Loucy (cell line): ENCODE measurements around the gene TAS2R19.

Experiments
- CTCF ChIP-seq: fragments of 200-600 bp; sonication (generic); conservative IDR thresholded peaks from 2 replicates; pipeline ENCODE4 v1.5.1; 2014; ENCODE audit warnings: mild to moderate bottlenecking, antibody characterized with exemption, low read length
- EZH2phosphoT487 ChIP-seq: fragments of 200-600 bp; IDR thresholded peaks from 2 replicates; pipeline ENCODE4 v1.6.1; 2018; ENCODE audit warnings: antibody characterized with exemption, mild to moderate bottlenecking, moderate library complexity, borderline replicate concordance

DNA sequence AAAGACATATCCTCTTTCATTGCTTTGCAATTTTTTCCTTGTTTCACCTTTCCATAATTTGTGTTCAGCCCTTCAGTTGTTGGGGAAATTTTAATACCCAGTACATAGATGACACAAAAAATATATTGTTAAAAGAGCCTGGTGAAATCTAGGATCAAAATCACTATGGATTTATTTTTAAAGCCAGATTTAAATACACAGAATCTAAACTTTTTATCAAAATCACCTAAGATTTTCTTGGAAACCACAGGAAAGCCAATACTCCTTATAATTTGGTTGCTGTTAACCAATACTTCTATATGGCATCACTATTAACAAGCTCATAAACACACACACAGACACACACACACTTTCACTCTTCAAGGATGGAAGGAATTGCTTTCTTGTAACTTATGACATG is 24.2 kb downstream of the TAS2R19 start, which contains the start of gene TAS2R20:
- no peak for TF ChIP-seq CTCF
- TF ChIP-seq EZH2phosphoT487, result no peak
